Gastroesophageal sphincter (tissue), 3 donors: Measurements from ENCODE around the gene AATF.

Experiments used
- CTCF ChIP-seq, 4 experiments: fragments of 200-600 bp in 2 of 4; fragments of 450-650 bp in 2 of 4; sonication (generic) in 1 of 4; IDR thresholded peaks; one replicate each; pipeline ENCODE4 v1.5.1; 2017 to 2019; ENCODE audit warnings: antibody characterized with exemption in 4 of 4, mild to moderate bottlenecking in 2 of 4, moderate library complexity in 2 of 4
- EP300 ChIP-seq: sonication (generic); formaldehyde crosslinking; IDR thresholded peaks from one replicate; pipeline ENCODE4 v1.6.1; 2017; ENCODE audit warnings: antibody characterized with exemption, mild to moderate bottlenecking
- POLR2A ChIP-seq, 2 donors: fragments of 450-650 bp; IDR thresholded peaks; one replicate each; pipeline ENCODE4 v1.6.1; 2017; ENCODE audit warnings: antibody characterized with exemption in 2 of 2, mild to moderate bottlenecking in 2 of 2, moderate library complexity in 1 of 2

DNA sequence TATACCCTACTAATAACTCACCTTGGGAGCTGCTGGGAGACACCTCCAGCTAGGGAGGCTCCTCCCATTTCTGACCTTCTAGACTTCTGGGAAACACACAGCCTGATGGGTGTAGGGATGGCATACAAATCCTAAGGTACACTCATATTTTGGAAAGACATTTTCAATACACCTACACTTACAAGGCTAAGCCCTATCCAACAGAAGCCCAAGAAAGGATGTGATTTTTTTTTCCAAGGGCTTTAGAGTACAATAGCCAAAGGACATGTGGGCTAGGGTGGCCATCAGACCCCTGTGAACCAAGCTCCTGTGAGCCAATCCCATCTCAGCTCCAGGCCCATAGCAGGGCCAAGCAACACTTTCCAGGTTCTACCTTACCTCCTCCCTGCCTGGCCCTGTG is 143.9 kb downstream of the AATF start:
- no peak for TF ChIP-seq EP300
- TF ChIP-seq CTCF (IDR thresholded peaks at IDR 0.05), result no peak
- no peak for TF ChIP-seq POLR2A (IDR thresholded peaks at IDR 0.05)
